ENCODE results near the gene OR4E2.
"Not testable (repeated sequence)": the region's sequence is repeated elsewhere in the genome, so short reads cannot be mapped to it uniquely, and the experiment has no call there.

OR4E2 gene

DNA sequence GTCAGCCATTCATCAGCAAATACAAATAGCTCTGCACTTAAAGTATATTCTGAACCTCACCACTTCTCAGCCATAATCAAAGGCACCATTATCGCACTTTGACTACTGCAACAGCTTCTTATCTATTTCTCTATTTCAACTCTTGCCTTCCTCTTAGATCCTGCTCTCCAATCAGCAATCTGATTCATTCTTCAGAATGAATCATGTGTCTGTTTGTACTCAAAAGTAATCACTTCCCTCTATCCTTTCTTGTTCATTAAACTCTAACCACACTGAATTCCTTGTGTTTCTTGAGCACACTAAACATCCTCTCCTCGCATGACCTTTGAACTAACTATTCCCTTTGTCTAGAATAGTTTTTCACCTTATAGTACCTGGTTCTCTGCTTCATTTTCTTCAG lies 32.8 kb downstream of the OR4E2 start:
- no peak for DNase-seq (ENCODE audit: low read depth)
- no peak overlapping the region for H3K4me3 ChIP-seq (ENCODE audit: low read depth, low read length)
- TF ChIP-seq CTCF (IDR thresholded peaks at IDR 0.05; ENCODE audit: insufficient read depth, low read depth, low read length, missing control alignments) = no peak

DNA sequence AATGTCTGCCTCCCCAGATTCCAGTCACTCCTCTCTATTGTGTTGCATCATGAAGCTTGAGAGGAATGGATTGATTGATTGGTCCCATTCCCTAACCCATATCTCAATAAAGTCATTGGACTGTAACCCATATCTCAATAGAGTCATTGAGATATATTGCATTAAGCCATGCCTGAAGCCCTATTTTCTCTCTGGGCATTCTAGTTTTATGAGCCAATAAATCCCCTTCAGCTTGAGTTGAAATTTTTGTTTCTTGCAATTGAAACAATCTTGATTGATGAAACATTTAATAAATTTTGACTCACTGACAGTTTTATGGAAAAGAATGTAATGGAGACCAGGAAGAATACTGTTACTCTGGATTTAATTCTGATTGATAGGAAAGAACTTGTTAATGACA lies 40.8 kb downstream of the OR4E2 start:
- no peak overlapping the region for H3K4me3 ChIP-seq (ENCODE audit: low read depth, low read length)
- no peak for DNase-seq (ENCODE audit: low read depth)
- no peak for TF ChIP-seq CTCF (IDR thresholded peaks at IDR 0.05; ENCODE audit: insufficient read depth, low read depth, low read length, missing control alignments)

- not testable (repeated sequence) for DNase-seq (ENCODE audit: low read depth); H3K4me3 ChIP-seq (ENCODE audit: low read depth, low read length)
Observed at GRCh38 chr14:21697662-21698061, 44.0 kb downstream of the OR4E2 start.

DNA sequence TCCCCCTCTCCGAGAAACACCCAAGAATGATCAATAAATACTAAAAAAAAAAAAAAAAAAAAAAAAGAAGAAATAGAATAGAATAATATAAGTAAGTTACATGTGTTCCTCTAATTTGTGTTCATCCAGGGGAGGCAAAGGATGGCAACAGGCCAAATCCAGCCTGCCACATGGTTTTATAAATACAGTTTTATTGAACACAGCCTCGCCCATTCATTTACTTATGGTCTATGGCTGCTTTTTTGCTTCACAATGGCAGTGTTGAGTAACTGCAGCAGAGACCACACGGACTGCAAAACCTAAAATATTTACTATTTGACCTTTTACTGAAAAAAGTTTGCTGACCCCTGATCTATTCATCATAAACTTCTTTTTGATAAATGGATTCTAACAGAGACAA lies 44.9 kb downstream of the OR4E2 start:
- not testable (repeated sequence) for DNase-seq (ENCODE audit: low read depth); H3K4me3 ChIP-seq (ENCODE audit: low read depth, low read length)

GRCh38 chr14:21699551-21699950 lies 45.9 kb downstream of the OR4E2 start:
- DNase-seq (ENCODE audit: low read depth) = no peak
- no peak for TF ChIP-seq CTCF (IDR thresholded peaks at IDR 0.05; ENCODE audit: insufficient read depth, low read depth, low read length, missing control alignments)
- no peak overlapping the region for H3K4me3 ChIP-seq (ENCODE audit: low read depth, low read length)

GRCh38 chr14:21702316-21702715 lies 48.7 kb downstream of the OR4E2 start:
- no peak overlapping the region for H3K4me3 ChIP-seq (ENCODE audit: low read depth, low read length)
- no peak for TF ChIP-seq CTCF (IDR thresholded peaks at IDR 0.05; ENCODE audit: insufficient read depth, low read depth, low read length, missing control alignments)
- no peak for DNase-seq (ENCODE audit: low read depth)

GRCh38 chr14:21703357-21704326 lies 50.0 kb downstream of the OR4E2 start:
- no peak for DNase-seq (ENCODE audit: low read depth)
- no peak for TF ChIP-seq CTCF (IDR thresholded peaks at IDR 0.05; ENCODE audit: insufficient read depth, low read depth, low read length, missing control alignments)
- no peak overlapping the region for H3K4me3 ChIP-seq (ENCODE audit: low read depth, low read length)

- no peak for TF ChIP-seq CTCF (IDR thresholded peaks at IDR 0.05; ENCODE audit: insufficient read depth, low read depth, low read length, missing control alignments)
- H3K4me3 ChIP-seq (ENCODE audit: low read depth, low read length) = no peak overlapping the region
- DNase-seq (ENCODE audit: low read depth) = no peak
Observed at GRCh38 chr14:21704338-21704737, 50.7 kb downstream of the OR4E2 start.

All from GM12865 (cell line).